Measurements from ENCODE around the gene SOX10.

Gene SOX10

GRCh38 chr22:37996079-37996478 is 11.7 kb upstream of the SOX10 start:
- Histone ChIP-seq H3K9ac (ENCODE audit: low read depth, low read length, poor library complexity, severe bottlenecking) (peak overlapping the region; percentile 62), H3K79me2 (ENCODE audit: insufficient read depth, low read length) (no peaks in the 10 kb centered on the region), H4K20me1 (ENCODE audit: insufficient read depth, low read length, poor library complexity, severe bottlenecking) (no peaks in the 10 kb centered on the region), H3K9me3 (ENCODE audit: insufficient read depth, low read depth, low read length) (no peaks in the 10 kb centered on the region), H3K4me1 (ENCODE audit: insufficient read depth, low read length, poor library complexity, severe bottlenecking) (peaks cover 45% of the 10 kb centered on the region), H3K27me3 (ENCODE audit: insufficient read depth, low read length, poor library complexity, severe bottlenecking) (no peaks in the 10 kb centered on the region), H3K4me3 (ENCODE audit: low read length, poor library complexity, severe bottlenecking) (peak overlapping the region; percentile 67), H3F3A (ENCODE audit: low read depth) (no peaks in the 10 kb centered on the region; the same call in 1 of the 2 replicates), H2AFZ (ENCODE audit: low read length) (peak overlapping the region; percentile 69), H3K4me2 (ENCODE audit: low read depth, low read length, poor library complexity, severe bottlenecking) (peak overlapping the region; percentile 74), H3K9me2 (replicated peaks; ENCODE audit: low read depth, low read length) (no peaks in the 10 kb centered on the region), H3K36me3 (ENCODE audit: insufficient read depth, low read length) (no peaks in the 10 kb centered on the region)
- TF ChIP-seq EZH2phosphoT487 (IDR thresholded peaks at IDR 0.05; ENCODE audit: borderline replicate concordance) = no peak
- TF ChIP-seq, protein P1, sequence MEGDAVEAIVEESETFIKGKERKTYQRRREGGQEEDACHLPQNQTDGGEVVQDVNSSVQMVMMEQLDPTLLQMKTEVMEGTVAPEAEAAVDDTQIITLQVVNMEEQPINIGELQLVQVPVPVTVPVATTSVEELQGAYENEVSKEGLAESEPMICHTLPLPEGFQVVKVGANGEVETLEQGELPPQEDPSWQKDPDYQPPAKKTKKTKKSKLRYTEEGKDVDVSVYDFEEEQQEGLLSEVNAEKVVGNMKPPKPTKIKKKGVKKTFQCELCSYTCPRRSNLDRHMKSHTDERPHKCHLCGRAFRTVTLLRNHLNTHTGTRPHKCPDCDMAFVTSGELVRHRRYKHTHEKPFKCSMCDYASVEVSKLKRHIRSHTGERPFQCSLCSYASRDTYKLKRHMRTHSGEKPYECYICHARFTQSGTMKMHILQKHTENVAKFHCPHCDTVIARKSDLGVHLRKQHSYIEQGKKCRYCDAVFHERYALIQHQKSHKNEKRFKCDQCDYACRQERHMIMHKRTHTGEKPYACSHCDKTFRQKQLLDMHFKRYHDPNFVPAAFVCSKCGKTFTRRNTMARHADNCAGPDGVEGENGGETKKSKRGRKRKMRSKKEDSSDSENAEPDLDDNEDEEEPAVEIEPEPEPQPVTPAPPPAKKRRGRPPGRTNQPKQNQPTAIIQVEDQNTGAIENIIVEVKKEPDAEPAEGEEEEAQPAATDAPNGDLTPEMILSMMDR (conservative IDR thresholded peaks at IDR 0.05; ENCODE audit: low read length) = no peak

GRCh38 chr22:37995460-37995859 is 11.1 kb upstream of the SOX10 start:
- H3K27me3 ChIP-seq (ENCODE audit: insufficient read depth, low read length, poor library complexity, severe bottlenecking) = no peaks in the 10 kb centered on the region
- peak overlapping the region; percentile 74 for H3K4me2 ChIP-seq (ENCODE audit: low read depth, low read length, poor library complexity, severe bottlenecking)
- peak overlapping the region; percentile 46 for H3K9ac ChIP-seq (ENCODE audit: low read depth, low read length, poor library complexity, severe bottlenecking)
- no peaks in the 10 kb centered on the region for H3K9me2 ChIP-seq (replicated peaks; ENCODE audit: low read depth, low read length)
- no peaks in the 10 kb centered on the region for H3K79me2 ChIP-seq (ENCODE audit: insufficient read depth, low read length)
- peak overlapping the region; percentile 40 for H3K4me3 ChIP-seq (ENCODE audit: low read length, poor library complexity, severe bottlenecking)
- H2AFZ ChIP-seq (ENCODE audit: low read length) = no peak overlapping the region
- no peaks in the 10 kb centered on the region for H3K36me3 ChIP-seq (ENCODE audit: insufficient read depth, low read length)
- no peaks in the 10 kb centered on the region for H4K20me1 ChIP-seq (ENCODE audit: insufficient read depth, low read length, poor library complexity, severe bottlenecking)
- H3F3A ChIP-seq (ENCODE audit: low read depth) = no peaks in the 10 kb centered on the region; the same call in 1 of the 2 replicates
- H3K9me3 ChIP-seq (ENCODE audit: insufficient read depth, low read depth, low read length) = no peaks in the 10 kb centered on the region
- TF ChIP-seq, protein P1 (conservative IDR thresholded peaks at IDR 0.05; ENCODE audit: low read length) = no peak
- H3K4me1 ChIP-seq (ENCODE audit: insufficient read depth, low read length, poor library complexity, severe bottlenecking) = peaks cover 45% of the 10 kb centered on the region

GRCh38 chr22:37994982-37995381 is 10.6 kb upstream of the SOX10 start:
- H3K9me3 ChIP-seq (ENCODE audit: insufficient read depth, low read depth, low read length) = no peaks in the 10 kb centered on the region
- TF ChIP-seq EZH2phosphoT487 (IDR thresholded peaks at IDR 0.05; ENCODE audit: borderline replicate concordance) = no peak
- TF ChIP-seq, protein P1 (conservative IDR thresholded peaks at IDR 0.05; ENCODE audit: low read length) = no peak
- no peaks in the 10 kb centered on the region for H3K9me2 ChIP-seq (replicated peaks; ENCODE audit: low read depth, low read length)
- peaks cover 45% of the 10 kb centered on the region for H3K4me1 ChIP-seq (ENCODE audit: insufficient read depth, low read length, poor library complexity, severe bottlenecking)
- no peak overlapping the region for H2AFZ ChIP-seq (ENCODE audit: low read length)
- no peaks in the 10 kb centered on the region for H3K79me2 ChIP-seq (ENCODE audit: insufficient read depth, low read length)
- peak overlapping the region; percentile 74 for H3K4me2 ChIP-seq (ENCODE audit: low read depth, low read length, poor library complexity, severe bottlenecking)
- peak overlapping the region; percentile 46 for H3K9ac ChIP-seq (ENCODE audit: low read depth, low read length, poor library complexity, severe bottlenecking)
- H4K20me1 ChIP-seq (ENCODE audit: insufficient read depth, low read length, poor library complexity, severe bottlenecking) = no peaks in the 10 kb centered on the region
- no peaks in the 10 kb centered on the region for H3K27me3 ChIP-seq (ENCODE audit: insufficient read depth, low read length, poor library complexity, severe bottlenecking)
- H3K4me3 ChIP-seq (ENCODE audit: low read length, poor library complexity, severe bottlenecking) = no peak overlapping the region
- H3F3A ChIP-seq (ENCODE audit: low read depth) = no peaks in the 10 kb centered on the region; the same call in 1 of the 2 replicates
- H3K36me3 ChIP-seq (ENCODE audit: insufficient read depth, low read length) = no peaks in the 10 kb centered on the region

Data from Loucy (cell line).